SK-N-SH treated with all-trans-retinoic acid at 6 μM for 48 hours (cell line): ENCODE data around the gene COL4A2.

Experiments
- ATAC-seq: fragments of 200-7000 bp; cut with Tn5 transposase; 3 replicates; pipeline ENCODE4 v1.9.1; 2020; ENCODE audit warnings: mild to moderate bottlenecking, moderate library complexity
- ARNTL ChIP-seq: fragments of 450-650 bp; formaldehyde crosslinking; IDR thresholded peaks from 2 replicates; pipeline ENCODE4 v1.5.0; 2020; ENCODE audit warnings: low read depth, mild to moderate bottlenecking, moderate library complexity, borderline replicate concordance
- BACH2 ChIP-seq: fragments of 250-450 bp; sonication (Bioruptor Pico); IDR thresholded peaks from 2 replicates; pipeline ENCODE4 v1.9.0; 2021; ENCODE audit warnings: mild to moderate bottlenecking, borderline replicate concordance
- CSDC2 ChIP-seq: fragments of 250-450 bp; sonication (Bioruptor Pico); IDR thresholded peaks from 2 replicates; pipeline ENCODE4 v1.5.0; 2020; ENCODE audit warnings: mild to moderate bottlenecking, moderate library complexity
- GLIS3 ChIP-seq: fragments of 250-450 bp; sonication (Bioruptor Pico); IDR thresholded peaks from 2 replicates; pipeline ENCODE4 v1.5.0; 2020; ENCODE audit warnings: mild to moderate bottlenecking, moderate library complexity
- ISL1 ChIP-seq: fragments of 250-450 bp; sonication (Bioruptor Pico); IDR thresholded peaks from 2 replicates; pipeline ENCODE4 v2.1.2; 2022; ENCODE audit warnings: mild to moderate bottlenecking, moderate library complexity
- OSR1 ChIP-seq: fragments of 250-450 bp; sonication (Bioruptor Pico); IDR thresholded peaks from 2 replicates; pipeline ENCODE4 v1.8.0; 2022; ENCODE audit warnings: moderate library complexity, mild to moderate bottlenecking, inconsistent platforms
- PPARA ChIP-seq: fragments of 250-450 bp; sonication (Bioruptor Pico); IDR thresholded peaks from 2 replicates; pipeline ENCODE4 v1.5.0; 2020; ENCODE audit warnings: mild to moderate bottlenecking, borderline replicate concordance
- RARB ChIP-seq: fragments of 250-450 bp; sonication (Bioruptor Pico); IDR thresholded peaks from 2 replicates; pipeline ENCODE4 v1.8.0; 2021; ENCODE audit warnings: mild to moderate bottlenecking, moderate library complexity
- SNAI2 ChIP-seq: fragments of 250-450 bp; sonication (Bioruptor Pico); IDR thresholded peaks from 2 replicates; pipeline ENCODE4 v1.5.0; 2020; ENCODE audit warnings: mild to moderate bottlenecking, moderate library complexity
- TOX ChIP-seq: fragments of 250-450 bp; sonication (Bioruptor Pico); IDR thresholded peaks from 2 replicates; pipeline ENCODE4 v1.8.0; 2021; ENCODE audit warnings: mild to moderate bottlenecking, moderate library complexity, borderline replicate concordance
- ZC3H10 ChIP-seq: fragments of 250-450 bp; sonication (Bioruptor Pico); IDR thresholded peaks from 2 replicates; pipeline ENCODE4 v1.5.1; 2021; ENCODE audit warnings: mild to moderate bottlenecking, moderate library complexity
- ZFP3 ChIP-seq: fragments of 250-450 bp; sonication (Bioruptor Pico); IDR thresholded peaks from 2 replicates; pipeline ENCODE4 v1.5.0; 2020; ENCODE audit warnings: mild to moderate bottlenecking, moderate library complexity
- ZNF565 ChIP-seq: fragments of 450-650 bp; formaldehyde crosslinking; conservative IDR thresholded peaks from 2 replicates; pipeline ENCODE4 v1.5.0; 2020; ENCODE audit warnings: low read depth, mild to moderate bottlenecking, moderate library complexity
- ZNF70 ChIP-seq: fragments of 450-650 bp; formaldehyde crosslinking; IDR thresholded peaks from 2 replicates; pipeline ENCODE4 v1.5.0; 2020; ENCODE audit warnings: mild to moderate bottlenecking, moderate library complexity
- TF ChIP-seq, protein P1 (sequence below): fragments of 250-450 bp; sonication (Bioruptor Pico); IDR thresholded peaks from 2 replicates; pipeline ENCODE4 v1.5.0; 2020; ENCODE audit warnings: mild to moderate bottlenecking, moderate library complexity
- TF ChIP-seq, protein P2 (sequence below): fragments of 250-450 bp; sonication (Bioruptor Pico); IDR thresholded peaks from 2 replicates; pipeline ENCODE4 v1.5.1; 2020; ENCODE audit warnings: low read depth, mild to moderate bottlenecking, moderate library complexity
- TF ChIP-seq, protein P3 (sequence below): fragments of 250-450 bp; sonication (Bioruptor Pico); IDR thresholded peaks from 2 replicates; pipeline ENCODE4 v1.8.0; 2020; ENCODE audit warnings: mild to moderate bottlenecking, moderate library complexity, borderline replicate concordance
- TF ChIP-seq, protein P4 (sequence below): fragments of 250-450 bp; sonication (Bioruptor Pico); IDR thresholded peaks from 2 replicates; pipeline ENCODE4 v1.8.0; 2021; ENCODE audit warnings: low read depth, mild to moderate bottlenecking, moderate library complexity, borderline replicate concordance
- TF ChIP-seq, protein P5 (sequence below): fragments of 250-450 bp; sonication (Bioruptor Pico); IDR thresholded peaks from 2 replicates; pipeline ENCODE4 v1.5.1; 2021; ENCODE audit warnings: mild to moderate bottlenecking, moderate library complexity

COL4A2 gene

DNA sequence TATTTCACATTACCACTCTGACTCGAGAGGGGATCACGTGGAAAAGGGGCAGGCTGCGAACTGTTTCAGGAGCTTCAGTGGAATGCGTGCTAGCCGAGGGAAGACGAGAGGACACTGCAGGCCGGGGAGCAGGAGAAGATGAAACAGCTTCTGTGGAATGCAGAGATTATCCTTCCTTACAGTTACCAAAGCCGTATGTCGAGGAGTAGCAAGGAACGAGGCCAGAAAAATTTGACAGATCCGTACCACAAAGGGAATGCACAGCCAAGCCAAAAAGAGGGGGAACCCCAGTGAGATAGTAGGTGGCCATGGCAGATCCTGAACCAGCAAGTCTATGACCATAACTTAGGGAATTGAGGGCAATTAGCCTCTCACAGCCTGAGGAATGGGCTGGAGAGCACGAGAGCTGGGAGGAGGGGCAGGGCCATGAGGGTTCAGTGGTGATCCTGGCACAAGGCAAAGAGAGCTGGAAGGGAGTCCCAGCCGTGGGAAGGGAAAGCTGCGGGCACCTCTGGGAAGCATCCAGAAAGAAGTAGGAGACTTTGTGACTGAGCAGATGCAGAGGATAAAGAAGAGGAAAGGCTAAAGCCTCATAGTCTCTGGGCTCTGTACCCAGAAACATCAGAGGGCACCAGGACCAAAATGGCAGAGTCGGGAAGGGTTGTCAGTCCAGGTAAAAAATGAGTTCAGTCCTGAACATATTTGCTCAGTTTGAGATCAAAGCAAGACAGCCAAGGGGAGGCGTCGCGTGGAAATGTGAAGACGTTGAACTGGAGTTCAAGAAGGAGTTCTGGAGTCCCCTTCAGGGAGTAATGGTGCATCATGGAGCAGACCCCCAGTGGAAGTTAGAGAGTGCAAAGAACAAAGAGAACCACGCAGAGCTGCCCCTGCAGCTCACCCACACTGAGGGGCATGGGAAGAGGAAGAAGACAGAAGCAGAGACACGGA lies 5.2 kb upstream of the COL4A2 start:
- TF ChIP-seq SNAI2 = no peak
- TF ChIP-seq OSR1 (CRISPR knock-in tag) = no peak
- TF ChIP-seq BACH2 (CRISPR knock-in tag) = no peak
- TF ChIP-seq ZNF565 = no peak
- TF ChIP-seq ZFP3 = no peak
- TF ChIP-seq, protein P1, sequence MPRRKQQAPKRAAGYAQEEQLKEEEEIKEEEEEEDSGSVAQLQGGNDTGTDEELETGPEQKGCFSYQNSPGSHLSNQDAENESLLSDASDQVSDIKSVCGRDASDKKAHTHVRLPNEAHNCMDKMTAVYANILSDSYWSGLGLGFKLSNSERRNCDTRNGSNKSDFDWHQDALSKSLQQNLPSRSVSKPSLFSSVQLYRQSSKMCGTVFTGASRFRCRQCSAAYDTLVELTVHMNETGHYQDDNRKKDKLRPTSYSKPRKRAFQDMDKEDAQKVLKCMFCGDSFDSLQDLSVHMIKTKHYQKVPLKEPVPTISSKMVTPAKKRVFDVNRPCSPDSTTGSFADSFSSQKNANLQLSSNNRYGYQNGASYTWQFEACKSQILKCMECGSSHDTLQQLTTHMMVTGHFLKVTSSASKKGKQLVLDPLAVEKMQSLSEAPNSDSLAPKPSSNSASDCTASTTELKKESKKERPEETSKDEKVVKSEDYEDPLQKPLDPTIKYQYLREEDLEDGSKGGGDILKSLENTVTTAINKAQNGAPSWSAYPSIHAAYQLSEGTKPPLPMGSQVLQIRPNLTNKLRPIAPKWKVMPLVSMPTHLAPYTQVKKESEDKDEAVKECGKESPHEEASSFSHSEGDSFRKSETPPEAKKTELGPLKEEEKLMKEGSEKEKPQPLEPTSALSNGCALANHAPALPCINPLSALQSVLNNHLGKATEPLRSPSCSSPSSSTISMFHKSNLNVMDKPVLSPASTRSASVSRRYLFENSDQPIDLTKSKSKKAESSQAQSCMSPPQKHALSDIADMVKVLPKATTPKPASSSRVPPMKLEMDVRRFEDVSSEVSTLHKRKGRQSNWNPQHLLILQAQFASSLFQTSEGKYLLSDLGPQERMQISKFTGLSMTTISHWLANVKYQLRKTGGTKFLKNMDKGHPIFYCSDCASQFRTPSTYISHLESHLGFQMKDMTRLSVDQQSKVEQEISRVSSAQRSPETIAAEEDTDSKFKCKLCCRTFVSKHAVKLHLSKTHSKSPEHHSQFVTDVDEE (CRISPR knock-in tag) = no peak
- no peak for TF ChIP-seq ZNF70 (CRISPR knock-in tag)
- TF ChIP-seq ARNTL (CRISPR knock-in tag) = no peak
- ATAC-seq = peak; percentile 77

DNA sequence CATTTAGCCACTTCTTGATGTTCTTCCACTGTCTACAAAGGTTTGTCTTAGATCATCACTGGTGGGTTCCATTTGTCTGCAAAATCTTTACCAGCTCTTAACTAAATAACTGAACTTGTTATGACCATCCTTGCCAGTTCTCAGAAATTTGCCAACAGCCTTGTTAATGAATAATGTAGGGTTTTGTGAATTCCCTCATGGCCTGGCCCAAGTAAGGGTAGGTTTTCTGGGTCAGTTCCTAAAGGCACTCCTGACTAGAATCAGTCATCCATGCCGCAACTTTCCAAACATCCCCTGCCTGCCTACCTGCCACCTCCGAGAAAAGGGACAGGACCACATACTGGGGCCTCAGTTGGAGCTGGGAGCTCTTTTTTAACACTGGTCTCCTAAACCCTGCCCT lies 4.1 kb upstream of the COL4A2 start:
- TF ChIP-seq, protein P2, sequence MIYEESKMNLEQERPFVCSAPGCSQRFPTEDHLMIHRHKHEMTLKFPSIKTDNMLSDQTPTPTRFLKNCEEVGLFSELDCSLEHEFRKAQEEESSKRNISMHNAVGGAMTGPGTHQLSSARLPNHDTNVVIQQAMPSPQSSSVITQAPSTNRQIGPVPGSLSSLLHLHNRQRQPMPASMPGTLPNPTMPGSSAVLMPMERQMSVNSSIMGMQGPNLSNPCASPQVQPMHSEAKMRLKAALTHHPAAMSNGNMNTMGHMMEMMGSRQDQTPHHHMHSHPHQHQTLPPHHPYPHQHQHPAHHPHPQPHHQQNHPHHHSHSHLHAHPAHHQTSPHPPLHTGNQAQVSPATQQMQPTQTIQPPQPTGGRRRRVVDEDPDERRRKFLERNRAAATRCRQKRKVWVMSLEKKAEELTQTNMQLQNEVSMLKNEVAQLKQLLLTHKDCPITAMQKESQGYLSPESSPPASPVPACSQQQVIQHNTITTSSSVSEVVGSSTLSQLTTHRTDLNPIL = no peak
- TF ChIP-seq RARB (CRISPR knock-in tag) (no peak), BACH2 (CRISPR knock-in tag) (no peak), ZNF565 (no peak), ZFP3 (no peak), GLIS3 (no peak), ZC3H10 (no peak), ARNTL (CRISPR knock-in tag) (no peak)
- TF ChIP-seq, protein P3, sequence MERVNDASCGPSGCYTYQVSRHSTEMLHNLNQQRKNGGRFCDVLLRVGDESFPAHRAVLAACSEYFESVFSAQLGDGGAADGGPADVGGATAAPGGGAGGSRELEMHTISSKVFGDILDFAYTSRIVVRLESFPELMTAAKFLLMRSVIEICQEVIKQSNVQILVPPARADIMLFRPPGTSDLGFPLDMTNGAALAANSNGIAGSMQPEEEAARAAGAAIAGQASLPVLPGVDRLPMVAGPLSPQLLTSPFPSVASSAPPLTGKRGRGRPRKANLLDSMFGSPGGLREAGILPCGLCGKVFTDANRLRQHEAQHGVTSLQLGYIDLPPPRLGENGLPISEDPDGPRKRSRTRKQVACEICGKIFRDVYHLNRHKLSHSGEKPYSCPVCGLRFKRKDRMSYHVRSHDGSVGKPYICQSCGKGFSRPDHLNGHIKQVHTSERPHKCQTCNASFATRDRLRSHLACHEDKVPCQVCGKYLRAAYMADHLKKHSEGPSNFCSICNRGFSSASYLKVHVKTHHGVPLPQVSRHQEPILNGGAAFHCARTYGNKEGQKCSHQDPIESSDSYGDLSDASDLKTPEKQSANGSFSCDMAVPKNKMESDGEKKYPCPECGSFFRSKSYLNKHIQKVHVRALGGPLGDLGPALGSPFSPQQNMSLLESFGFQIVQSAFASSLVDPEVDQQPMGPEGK (CRISPR knock-in tag) = no peak
- TF ChIP-seq, protein P4, sequence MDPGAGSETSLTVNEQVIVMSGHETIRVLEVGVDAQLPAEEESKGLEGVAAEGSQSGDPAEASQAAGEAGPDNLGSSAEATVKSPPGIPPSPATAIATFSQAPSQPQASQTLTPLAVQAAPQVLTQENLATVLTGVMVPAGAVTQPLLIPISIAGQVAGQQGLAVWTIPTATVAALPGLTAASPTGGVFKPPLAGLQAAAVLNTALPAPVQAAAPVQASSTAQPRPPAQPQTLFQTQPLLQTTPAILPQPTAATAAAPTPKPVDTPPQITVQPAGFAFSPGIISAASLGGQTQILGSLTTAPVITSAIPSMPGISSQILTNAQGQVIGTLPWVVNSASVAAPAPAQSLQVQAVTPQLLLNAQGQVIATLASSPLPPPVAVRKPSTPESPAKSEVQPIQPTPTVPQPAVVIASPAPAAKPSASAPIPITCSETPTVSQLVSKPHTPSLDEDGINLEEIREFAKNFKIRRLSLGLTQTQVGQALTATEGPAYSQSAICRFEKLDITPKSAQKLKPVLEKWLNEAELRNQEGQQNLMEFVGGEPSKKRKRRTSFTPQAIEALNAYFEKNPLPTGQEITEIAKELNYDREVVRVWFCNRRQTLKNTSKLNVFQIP (CRISPR knock-in tag) = no peak
- no peak for ATAC-seq

DNA sequence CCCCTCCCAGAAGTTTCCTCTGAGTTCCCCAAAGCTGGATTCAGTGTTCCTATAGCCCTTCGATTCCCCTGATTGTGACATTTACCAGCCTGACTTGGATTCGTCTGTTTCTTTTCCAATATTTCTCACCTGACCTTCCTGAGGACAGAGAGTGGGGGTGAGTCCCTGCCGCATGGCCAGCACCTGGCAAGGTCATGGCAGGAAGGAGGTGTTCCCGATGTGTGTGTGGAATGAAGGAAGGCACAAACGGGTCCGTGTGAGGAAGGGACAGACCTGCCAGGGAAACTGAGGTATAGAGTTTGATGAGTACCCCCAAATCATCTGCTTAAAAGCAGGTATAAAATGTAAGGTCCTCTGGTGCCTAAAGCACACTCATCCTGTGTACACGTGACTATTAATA lies 3.4 kb upstream of the COL4A2 start:
- TF ChIP-seq CSDC2 (CRISPR knock-in tag) (no peak), PPARA (no peak), ARNTL (CRISPR knock-in tag) (no peak), ZC3H10 (no peak), RARB (CRISPR knock-in tag) (no peak), TOX (no peak), ISL1 (CRISPR knock-in tag) (no peak), OSR1 (CRISPR knock-in tag) (no peak), GLIS3 (no peak), BACH2 (CRISPR knock-in tag) (no peak)
- TF ChIP-seq, protein P2 = no peak
- TF ChIP-seq, protein P1 (CRISPR knock-in tag) = no peak
- TF ChIP-seq, protein P5, sequence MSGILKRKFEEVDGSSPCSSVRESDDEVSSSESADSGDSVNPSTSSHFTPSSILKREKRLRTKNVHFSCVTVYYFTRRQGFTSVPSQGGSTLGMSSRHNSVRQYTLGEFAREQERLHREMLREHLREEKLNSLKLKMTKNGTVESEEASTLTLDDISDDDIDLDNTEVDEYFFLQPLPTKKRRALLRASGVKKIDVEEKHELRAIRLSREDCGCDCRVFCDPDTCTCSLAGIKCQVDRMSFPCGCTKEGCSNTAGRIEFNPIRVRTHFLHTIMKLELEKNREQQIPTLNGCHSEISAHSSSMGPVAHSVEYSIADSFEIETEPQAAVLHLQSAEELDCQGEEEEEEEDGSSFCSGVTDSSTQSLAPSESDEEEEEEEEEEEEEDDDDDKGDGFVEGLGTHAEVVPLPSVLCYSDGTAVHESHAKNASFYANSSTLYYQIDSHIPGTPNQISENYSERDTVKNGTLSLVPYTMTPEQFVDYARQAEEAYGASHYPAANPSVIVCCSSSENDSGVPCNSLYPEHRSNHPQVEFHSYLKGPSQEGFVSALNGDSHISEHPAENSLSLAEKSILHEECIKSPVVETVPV (CRISPR knock-in tag) = no peak
- TF ChIP-seq, protein P3 (CRISPR knock-in tag) = no peak
- no peak for ATAC-seq
